MCF 10A (cell line): Measurements from ENCODE around the gene FAM20A. TPM values are rescaled to one million over a fixed set of nuclear protein-coding genes. Genes with fewer than 3 reads are reported as not detected.
A peak's percentile ranks its signal among the peaks of the same experiment; 100 is the strongest.

Experiments
- BruUV-seq: library from RNA; stranded (reverse); fragments of 400-500 nt; replicated peaks from 2 replicates; lab custom pipeline; 2021; lab: Mats Ljungman, UMichigan
- CTCF ChIA-PET: fragments of 300-600 bp; sonication (Branson Sonifier 250); formaldehyde crosslinking; extraction: SDS; loops from one replicate; lab custom pipeline; 2021; ENCODE audit warnings: antibody characterized with exemption, inconsistent platforms; lab: Yijun Ruan, JAX
- POLR2A ChIA-PET: fragments of 300-600, 350-650 bp; sonication (Branson Sonifier 250); formaldehyde crosslinking; extraction: SDS; loops from one replicate; lab custom pipeline; 2020; ENCODE audit warnings: antibody characterized with exemption, inconsistent platforms; lab: Yijun Ruan, JAX
- DNase-seq: peaks from one replicate; pipeline ENCODE4 v3.0.0-alpha.2; 2018; ENCODE audit not compliant: unreplicated experiment
- H3K27ac Mint-ChIP-seq: one replicate; pipeline ENCODE4 v1.8.0; 2022; ENCODE audit warnings: mild to moderate bottlenecking, low read depth, mixed read lengths; ENCODE audit not compliant: unreplicated experiment
- H3K27me3 Mint-ChIP-seq: one replicate; pipeline ENCODE4 v1.8.0; 2022; ENCODE audit warnings: mixed read lengths; ENCODE audit not compliant: insufficient read depth, unreplicated experiment
- H3K36me3 Mint-ChIP-seq: one replicate; pipeline ENCODE4 v1.8.0; 2022; ENCODE audit warnings: mild to moderate bottlenecking, moderate library complexity, mixed read lengths; ENCODE audit not compliant: insufficient read depth, unreplicated experiment
- H3K4me1 Mint-ChIP-seq: one replicate; pipeline ENCODE4 v1.8.0; 2022; ENCODE audit warnings: mixed read lengths; ENCODE audit not compliant: insufficient read depth, unreplicated experiment
- H3K4me3 Mint-ChIP-seq: one replicate; pipeline ENCODE4 v1.8.0; 2022; ENCODE audit warnings: mild to moderate bottlenecking, moderate library complexity, mixed read lengths; ENCODE audit not compliant: unreplicated experiment
- H3K9me3 Mint-ChIP-seq: one replicate; pipeline ENCODE4 v1.8.0; 2022; ENCODE audit warnings: mixed read lengths; ENCODE audit not compliant: unreplicated experiment
- intact Hi-C: fragments of 100-400 bp; cut with micrococcal nuclease; formaldehyde crosslinking; loops from 2 replicates; pipeline ENCODE4 v1.14.1; 2022
- total RNA-seq: library from RNA; stranded (reverse); gene quantifications from 2 replicates; pipeline ENCODE4 v1.2.3, GENCODE V29; 2022
- TF ChIP-seq, protein P1 (sequence below): fragments of 200-600 bp; IDR thresholded peaks from one replicate; pipeline ENCODE4 v1.8.0; 2022; ENCODE audit warnings: antibody characterized with exemption, mild to moderate bottlenecking; ENCODE audit not compliant: unreplicated experiment

Gene FAM20A
- total RNA-seq, 1 experiment from 2014 or later, result not detected

DNA sequence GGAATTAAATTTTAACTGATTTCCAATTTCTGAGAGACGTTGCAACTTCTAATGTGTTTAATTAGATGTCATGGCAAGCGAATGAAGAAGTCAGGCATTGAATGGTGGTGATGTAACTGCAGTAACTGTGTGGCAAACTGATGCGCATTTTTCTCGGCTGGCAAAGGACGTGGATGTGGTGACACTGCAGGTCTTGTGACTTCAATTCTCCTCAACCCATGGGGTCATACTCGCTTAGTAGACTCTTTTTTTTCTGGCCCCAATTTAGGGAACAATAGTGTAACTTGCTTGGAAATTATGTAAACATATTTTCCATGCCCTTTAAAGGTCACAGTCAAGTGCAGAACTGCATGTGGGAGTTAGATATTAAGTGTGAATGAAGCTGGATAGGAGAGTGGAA lies 1.9 kb upstream of the FAM20A start:
- Mint-ChIP-seq H3K4me1 (peaks cover 6% of the 10 kb centered on the region), H3K9me3 (peaks cover 10% of the 10 kb centered on the region), H3K27me3 (peaks cover 40% of the 10 kb centered on the region), H3K36me3 (no peaks in the 10 kb centered on the region), H3K4me3 (no peak overlapping the region), H3K27ac (no peak overlapping the region)
- intact Hi-C loops, result loop anchor here (5.0 kb wide), 1 partner anchor 154 kb away; no protein-coding TSS in a partner anchor
- DNase-seq, result no peak
- TF ChIP-seq, protein P1, sequence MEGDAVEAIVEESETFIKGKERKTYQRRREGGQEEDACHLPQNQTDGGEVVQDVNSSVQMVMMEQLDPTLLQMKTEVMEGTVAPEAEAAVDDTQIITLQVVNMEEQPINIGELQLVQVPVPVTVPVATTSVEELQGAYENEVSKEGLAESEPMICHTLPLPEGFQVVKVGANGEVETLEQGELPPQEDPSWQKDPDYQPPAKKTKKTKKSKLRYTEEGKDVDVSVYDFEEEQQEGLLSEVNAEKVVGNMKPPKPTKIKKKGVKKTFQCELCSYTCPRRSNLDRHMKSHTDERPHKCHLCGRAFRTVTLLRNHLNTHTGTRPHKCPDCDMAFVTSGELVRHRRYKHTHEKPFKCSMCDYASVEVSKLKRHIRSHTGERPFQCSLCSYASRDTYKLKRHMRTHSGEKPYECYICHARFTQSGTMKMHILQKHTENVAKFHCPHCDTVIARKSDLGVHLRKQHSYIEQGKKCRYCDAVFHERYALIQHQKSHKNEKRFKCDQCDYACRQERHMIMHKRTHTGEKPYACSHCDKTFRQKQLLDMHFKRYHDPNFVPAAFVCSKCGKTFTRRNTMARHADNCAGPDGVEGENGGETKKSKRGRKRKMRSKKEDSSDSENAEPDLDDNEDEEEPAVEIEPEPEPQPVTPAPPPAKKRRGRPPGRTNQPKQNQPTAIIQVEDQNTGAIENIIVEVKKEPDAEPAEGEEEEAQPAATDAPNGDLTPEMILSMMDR, result no peak
- no TSS peak for BruUV-seq
- ChIA-PET CTCF (no interaction called here), POLR2A (no interaction called here)

DNA sequence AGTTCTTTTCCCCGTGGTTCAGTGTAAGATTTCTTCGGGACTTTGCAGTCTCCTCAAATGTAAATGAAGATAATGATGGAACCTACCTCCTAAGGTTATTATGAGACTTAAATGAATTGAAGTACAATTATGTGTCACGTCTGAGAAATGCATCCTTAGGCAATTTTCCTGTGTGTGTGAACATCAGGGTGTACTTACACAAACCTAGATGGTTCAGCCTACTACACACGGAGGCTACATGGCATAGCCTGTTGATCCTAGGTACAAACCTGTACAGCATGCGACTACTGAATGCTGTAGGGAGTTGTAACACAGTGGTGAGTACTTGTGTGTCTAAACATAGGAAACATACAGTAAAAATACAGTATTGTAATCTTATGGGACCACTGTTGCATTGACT lies 1.1 kb upstream of the FAM20A start:
- Mint-ChIP-seq H3K27ac (no peak overlapping the region), H3K36me3 (no peaks in the 10 kb centered on the region), H3K27me3 (peaks cover 40% of the 10 kb centered on the region), H3K4me3 (peak overlapping the region; percentile 44), H3K4me1 (peaks cover 6% of the 10 kb centered on the region), H3K9me3 (peaks cover 4% of the 10 kb centered on the region)
- peak; percentile 20 for DNase-seq
- TF ChIP-seq, protein P1, result no peak
- intact Hi-C loops, result loop anchor here (5.0 kb wide), 1 partner anchor 155 kb away; no protein-coding TSS in a partner anchor
- POLR2A ChIA-PET, result interaction anchor here (0.7 to 1.4 kb wide), 3 partner anchors 13 to 83 kb away, joined by 3 to 5 read pairs (median 4); no protein-coding TSS in a partner anchor
- CTCF ChIA-PET, result no interaction called here
- no TSS peak for BruUV-seq

DNA sequence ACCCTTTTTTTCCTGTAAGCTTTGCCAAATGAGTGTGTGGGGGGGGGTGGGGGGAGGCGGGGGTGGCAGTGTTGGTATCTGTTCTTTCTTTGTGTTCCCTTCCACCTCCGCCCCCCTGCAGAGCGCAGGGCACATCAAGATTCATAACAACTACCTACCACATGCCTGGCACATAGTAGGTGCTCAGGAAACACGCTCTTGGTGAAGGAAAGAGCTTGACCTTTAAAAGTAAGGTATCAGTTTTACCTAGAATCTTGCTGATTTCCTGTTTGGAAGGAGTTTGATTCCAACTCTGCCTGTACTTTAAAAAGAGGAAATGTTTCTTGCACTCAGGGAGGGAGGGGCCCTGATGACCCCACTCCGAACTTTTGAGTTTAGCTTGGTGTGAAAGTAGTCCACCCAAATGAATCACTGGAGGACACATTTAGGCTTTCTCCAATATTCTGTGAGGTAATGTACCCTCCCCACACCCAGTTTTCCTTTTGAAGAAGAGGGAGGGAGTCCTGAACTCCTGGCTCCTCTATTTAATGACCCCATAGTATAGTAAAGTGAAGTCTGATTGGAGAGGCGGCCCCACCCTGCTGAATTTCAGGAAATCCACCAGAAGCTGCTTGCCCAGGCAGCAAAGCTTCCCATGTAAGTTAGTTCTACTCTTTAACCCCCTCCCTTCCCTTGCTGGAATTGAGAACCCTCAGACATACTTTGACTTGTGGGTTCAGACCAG lies 560 bp upstream of the FAM20A start:
- POLR2A ChIA-PET, result interaction anchor here (0.7 to 1.4 kb wide), 3 partner anchors 12 to 83 kb away, joined by 3 to 5 read pairs (median 4); no protein-coding TSS in a partner anchor
- intact Hi-C loops, result loop anchor here (5.0 kb wide), 1 partner anchor 156 kb away; no protein-coding TSS in a partner anchor
- TF ChIP-seq, protein P1, result no peak
- BruUV-seq, result no TSS peak
- Mint-ChIP-seq H3K4me1 (peaks cover 6% of the 10 kb centered on the region), H3K9me3 (no peaks in the 10 kb centered on the region), H3K27ac (no peak overlapping the region), H3K36me3 (no peaks in the 10 kb centered on the region), H3K27me3 (peaks cover 40% of the 10 kb centered on the region), H3K4me3 (peak overlapping the region; percentile 44)
- no peak for DNase-seq
- CTCF ChIA-PET, result interaction anchor here (0.6 kb wide), 1 partner anchor 673 kb away, joined by 3 read pairs; no protein-coding TSS in a partner anchor

DNA sequence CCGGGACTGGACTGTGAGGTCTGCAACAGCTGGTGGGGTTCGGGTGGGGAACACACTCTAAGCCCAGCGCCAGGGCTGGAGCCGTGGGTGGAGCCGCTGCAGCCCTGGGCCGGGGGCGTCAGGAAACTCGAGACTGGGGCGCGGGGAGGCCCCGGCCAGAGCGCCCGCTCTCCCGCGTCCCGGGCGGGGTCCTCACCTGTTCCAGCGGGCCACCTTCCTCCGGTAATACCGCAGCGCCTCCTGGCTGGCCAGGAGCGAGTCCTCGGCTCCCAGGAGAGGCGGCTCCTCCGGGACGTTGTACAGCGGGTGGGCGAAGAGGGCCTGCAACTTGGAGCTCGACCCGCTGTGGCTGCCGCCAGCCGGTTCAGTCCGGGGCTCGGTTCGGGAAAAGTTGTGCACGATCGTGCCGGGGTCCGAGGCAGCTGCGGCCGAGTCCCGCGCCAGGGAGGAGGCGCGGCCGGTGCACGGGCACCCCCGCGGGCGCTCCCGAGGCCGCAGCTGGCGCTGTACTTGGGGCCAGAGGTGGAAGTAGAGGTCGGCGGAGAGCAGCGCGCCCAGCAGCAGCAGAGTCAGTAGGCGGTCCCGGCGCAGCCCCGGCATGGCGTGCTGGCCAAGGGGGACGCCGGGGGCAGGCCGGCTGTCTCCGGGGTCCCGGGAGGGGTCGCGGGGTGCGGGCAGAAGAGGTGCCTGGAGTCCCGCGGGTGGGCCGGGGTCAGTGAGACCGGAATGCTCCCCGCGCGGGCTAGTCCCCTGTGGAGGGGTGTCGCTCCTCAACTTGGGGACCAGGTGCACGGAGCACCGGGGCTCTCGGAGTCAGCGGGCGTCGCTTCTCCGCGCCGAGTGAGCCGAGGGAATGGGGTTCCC lies 868 bp downstream of the FAM20A start:
- Mint-ChIP-seq H3K4me3 (peak overlapping the region; percentile 71), H3K9me3 (no peaks in the 10 kb centered on the region), H3K36me3 (no peaks in the 10 kb centered on the region), H3K27me3 (peaks cover 40% of the 10 kb centered on the region), H3K4me1 (peaks cover 6% of the 10 kb centered on the region), H3K27ac (no peak overlapping the region)
- intact Hi-C loops, result loop anchor here (5.0 kb wide), 1 partner anchor 157 kb away; no protein-coding TSS in a partner anchor
- no peak for DNase-seq
- TF ChIP-seq, protein P1, result no peak
- ChIA-PET CTCF (interaction anchor here (0.6 kb wide), 1 partner anchor 452 kb away, joined by 3 read pairs; no protein-coding TSS in a partner anchor), POLR2A (no interaction called here)
- no TSS peak for BruUV-seq
